Fibroblast of lung (primary cell): ENCODE results near the gene UROC1.

ENCODE experiments used
- EZH2 ChIP-seq: IDR thresholded peaks from 2 replicates; pipeline ENCODE4 v1.5.1; 2012; ENCODE audit warnings: low read length, control low read depth, mild to moderate bottlenecking; ENCODE audit errors: missing control alignments
- TF ChIP-seq, protein P1 (sequence below), 2 donors: IDR thresholded peaks in 1 of 2; conservative IDR thresholded peaks in 1 of 2; 1 replicate in 1 of 2; 2 replicates in 1 of 2; pipeline ENCODE4 v1.5.1; 2011 to 2012; ENCODE audit warnings: low read length in 2 of 2, control low read depth in 1 of 2, inconsistent platforms in 1 of 2, low read depth in 1 of 2, mild to moderate bottlenecking in 1 of 2

DNA sequence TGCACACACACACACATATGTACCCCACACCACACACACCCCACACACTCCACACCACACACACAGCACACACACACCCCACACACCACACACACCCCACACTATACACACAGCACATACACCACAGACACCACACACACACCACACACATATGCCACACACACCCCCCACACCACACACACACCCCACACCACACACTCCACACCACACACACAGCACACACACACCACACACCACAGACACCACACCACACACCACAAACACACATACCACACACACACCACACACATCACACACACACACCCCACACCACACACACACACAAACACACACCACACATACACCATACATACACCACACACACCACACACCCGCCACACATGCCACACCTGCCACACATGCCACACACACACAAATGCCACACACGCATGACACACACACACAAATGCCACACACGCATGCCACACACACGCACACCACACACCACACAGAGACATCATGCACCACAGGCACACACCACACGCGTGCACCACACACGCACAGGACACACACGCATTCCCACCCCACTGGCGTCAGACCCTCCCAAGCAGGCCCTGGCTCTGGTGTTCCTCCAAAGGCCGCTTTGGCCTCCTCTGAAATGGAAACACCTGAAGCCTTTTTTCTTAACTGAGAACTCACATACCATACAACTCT, 22.1 kb upstream of the UROC1 start:
- TF ChIP-seq, protein P1, sequence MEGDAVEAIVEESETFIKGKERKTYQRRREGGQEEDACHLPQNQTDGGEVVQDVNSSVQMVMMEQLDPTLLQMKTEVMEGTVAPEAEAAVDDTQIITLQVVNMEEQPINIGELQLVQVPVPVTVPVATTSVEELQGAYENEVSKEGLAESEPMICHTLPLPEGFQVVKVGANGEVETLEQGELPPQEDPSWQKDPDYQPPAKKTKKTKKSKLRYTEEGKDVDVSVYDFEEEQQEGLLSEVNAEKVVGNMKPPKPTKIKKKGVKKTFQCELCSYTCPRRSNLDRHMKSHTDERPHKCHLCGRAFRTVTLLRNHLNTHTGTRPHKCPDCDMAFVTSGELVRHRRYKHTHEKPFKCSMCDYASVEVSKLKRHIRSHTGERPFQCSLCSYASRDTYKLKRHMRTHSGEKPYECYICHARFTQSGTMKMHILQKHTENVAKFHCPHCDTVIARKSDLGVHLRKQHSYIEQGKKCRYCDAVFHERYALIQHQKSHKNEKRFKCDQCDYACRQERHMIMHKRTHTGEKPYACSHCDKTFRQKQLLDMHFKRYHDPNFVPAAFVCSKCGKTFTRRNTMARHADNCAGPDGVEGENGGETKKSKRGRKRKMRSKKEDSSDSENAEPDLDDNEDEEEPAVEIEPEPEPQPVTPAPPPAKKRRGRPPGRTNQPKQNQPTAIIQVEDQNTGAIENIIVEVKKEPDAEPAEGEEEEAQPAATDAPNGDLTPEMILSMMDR (conservative IDR thresholded peaks at IDR 0.05 in 1 of 2, IDR thresholded peaks at IDR 0.05 in 1 of 2; ENCODE audit: low read depth in 1 of 2, low read length in 2 of 2), result no peak
- TF ChIP-seq EZH2, result no peak
